ENCODE results near the gene VAMP1.

The VAMP1 gene

GRCh38 chr12:6423267-6424007 is 47.0 kb downstream of the VAMP1 start:
- peak; percentile 83 for DNase-seq

- DNase-seq = no peak
These were observed 50.1 kb downstream of the VAMP1 start for GRCh38 chr12:6420364-6420763.

GRCh38 chr12:6418796-6419195 is 51.7 kb downstream of the VAMP1 start:
- DNase-seq = no peak

GRCh38 chr12:6416596-6416995 is 53.9 kb downstream of the VAMP1 start:
- no peak for DNase-seq
